ENCODE results near the gene DHRS4L2.
"Not testable (repeated sequence)": the region's sequence is repeated elsewhere in the genome, so short reads cannot be mapped to it uniquely, and the experiment has no call there.

Gene DHRS4L2

GRCh38 chr14:24020520-24020919 lies 31.8 kb downstream of the DHRS4L2 start:
- DNase-seq: not testable (repeated sequence)

- not testable (repeated sequence) for DNase-seq
Observed at GRCh38 chr14:24024939-24025418, 36.2 kb downstream of the DHRS4L2 start.

GRCh38 chr14:24029687-24030086 lies 41.0 kb downstream of the DHRS4L2 start:
- DNase-seq: not testable (repeated sequence)

DNA sequence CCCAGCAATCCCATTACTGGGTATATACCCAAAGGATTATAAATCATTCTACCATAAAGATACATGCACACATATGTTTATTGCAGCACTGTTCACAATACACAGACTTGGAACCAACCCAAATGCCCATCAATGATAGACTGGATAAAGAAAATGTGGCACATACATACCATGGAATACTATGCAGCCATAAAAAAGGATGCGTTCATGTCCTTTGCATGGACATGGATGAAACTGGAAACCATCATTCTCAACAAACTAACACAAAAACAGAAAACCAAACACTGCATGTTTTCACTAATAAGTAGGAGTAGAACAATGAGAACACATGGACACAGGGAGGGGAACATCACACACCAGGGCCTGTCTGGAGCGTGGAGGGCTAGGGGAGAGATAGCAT lies 42.6 kb downstream of the DHRS4L2 start:
- DNase-seq: not testable (repeated sequence)

DNA sequence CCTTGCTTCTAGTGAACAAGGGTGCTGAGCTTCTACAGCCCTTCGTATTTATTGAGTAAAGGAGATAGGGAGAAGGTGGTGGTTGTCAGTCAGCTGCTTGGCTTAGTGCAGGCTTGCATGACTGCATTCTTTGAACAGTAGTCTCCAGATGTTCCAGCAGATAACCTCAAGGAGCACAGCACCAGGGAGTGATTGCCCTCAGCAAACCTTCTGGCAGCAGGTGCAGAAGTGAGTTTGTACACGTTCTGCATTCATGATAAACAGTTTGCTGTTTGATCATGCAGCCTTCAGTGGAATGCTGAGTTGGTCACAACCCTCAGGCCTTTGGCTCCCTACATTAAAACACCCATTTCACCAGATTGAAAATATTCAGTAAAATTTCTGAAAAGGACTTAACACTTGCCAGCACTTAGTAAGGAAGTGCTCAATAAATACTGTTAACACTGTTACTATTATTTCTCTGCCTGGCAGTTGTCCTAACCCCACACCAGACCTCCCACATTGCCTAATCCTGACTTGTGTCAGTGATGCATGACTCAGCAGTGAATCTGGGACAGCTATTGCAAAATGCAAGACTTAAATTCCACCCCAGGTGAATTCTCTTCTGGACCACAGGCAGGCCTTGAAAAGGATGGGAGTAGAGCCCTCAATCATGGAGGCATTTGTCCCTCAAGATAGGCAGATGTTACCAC lies 44.1 kb downstream of the DHRS4L2 start:
- DNase-seq: peak; percentile 55

DNA sequence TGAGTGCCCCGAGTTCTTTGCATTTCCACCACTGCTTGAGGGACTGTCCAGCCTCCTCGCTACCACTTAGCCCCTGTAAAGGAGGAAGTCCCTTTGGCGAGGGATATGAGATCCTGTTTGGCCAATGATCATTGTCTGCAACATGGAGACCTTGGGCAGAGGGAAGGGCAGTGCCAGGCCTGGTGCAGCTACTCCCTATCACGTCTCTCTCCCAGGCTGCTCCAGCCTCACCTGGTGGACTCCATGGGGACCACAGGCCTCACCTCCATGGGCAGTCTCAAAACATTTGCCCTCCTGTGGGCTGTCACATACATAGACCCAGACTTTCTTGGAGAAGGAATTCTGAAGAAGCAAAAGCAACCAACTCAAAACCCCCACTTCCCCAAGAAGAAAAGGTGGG lies 47.0 kb downstream of the DHRS4L2 start:
- not testable (repeated sequence) for DNase-seq

- peak; percentile 89 for DNase-seq
Observed at GRCh38 chr14:24036169-24036962, 47.6 kb downstream of the DHRS4L2 start.

GRCh38 chr14:24036963-24037657 lies 48.4 kb downstream of the DHRS4L2 start:
- not testable (repeated sequence) for DNase-seq

DNA sequence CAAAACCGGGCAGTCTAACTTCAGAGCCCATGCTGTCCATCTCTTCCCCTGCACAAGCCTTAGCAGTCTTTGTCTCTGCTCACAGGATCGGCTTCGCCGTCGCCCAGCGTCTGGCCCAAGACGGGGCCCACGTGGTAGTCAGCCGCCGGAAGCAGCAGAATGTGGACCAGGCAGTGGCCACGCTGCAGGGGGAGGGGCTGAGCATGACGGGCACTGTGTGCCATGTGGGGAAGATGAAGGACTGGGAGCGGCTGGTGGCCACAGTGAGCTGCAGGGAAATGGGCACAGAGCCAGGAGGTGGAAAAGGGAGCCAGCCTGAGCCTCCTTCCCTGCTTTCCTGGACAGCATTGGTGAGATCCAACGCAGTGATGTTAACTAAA lies 48.9 kb downstream of the DHRS4L2 start:
- no peak for DNase-seq

DNA sequence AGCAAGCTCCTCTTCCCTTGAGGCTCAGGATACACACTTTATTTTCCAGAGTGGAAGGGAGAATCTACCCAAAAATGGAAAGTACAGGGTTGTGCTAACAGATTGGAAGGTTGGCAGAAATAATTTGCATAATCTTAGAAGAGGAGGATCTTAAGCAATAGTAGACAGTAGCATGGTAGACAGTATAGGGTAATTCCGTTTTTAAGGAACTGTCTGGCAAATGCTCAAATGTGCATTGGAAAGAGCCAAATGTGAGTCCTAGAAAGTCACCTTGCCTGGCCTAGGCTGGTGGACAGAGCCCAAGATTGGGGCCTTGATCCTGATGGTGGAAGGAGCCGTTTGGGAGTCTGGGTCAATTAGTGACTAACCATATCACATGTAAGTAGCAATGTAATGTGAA lies 50.0 kb downstream of the DHRS4L2 start:
- no peak for DNase-seq

DNA sequence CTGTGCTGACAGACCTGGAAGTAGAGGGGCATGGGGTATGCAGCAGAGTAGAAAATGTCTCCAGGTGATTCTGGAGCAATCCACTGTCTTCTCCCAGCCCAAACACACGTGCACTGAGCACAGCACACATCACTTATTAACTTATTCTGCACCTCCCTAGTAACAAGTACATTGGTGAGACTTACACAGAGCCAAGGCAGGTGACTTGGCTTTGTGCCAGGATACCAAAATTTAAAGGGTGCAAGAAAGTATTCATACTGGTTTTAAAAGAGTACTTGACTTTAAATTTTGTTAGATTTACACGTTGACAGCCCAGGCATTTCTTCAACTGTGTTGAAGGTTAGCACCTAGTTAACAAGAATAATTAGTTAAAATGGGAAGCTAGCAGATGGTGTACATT lies 52.0 kb downstream of the DHRS4L2 start:
- no peak for DNase-seq

GRCh38 chr14:24042746-24043145 lies 54.0 kb downstream of the DHRS4L2 start:
- no peak for DNase-seq

DNA sequence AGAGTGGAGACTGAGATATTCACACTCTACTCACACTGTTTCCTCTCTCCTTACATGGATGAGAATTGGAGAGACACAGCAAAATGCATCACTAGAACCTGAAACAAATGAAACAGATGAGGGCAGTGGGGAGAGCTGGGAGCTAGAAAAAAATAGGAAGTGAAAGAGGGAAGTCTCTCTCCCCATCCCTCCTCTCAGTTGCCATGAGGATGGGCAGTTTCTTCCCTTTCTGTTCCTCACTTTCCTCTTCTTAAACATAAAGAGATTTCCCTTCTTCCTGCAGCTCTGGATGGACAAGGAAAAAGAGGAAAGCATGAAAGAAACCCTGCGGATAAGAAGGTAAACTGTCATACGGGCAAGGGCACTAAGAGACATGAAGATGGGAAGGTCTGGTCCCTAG lies 60.3 kb downstream of the DHRS4L2 start:
- not testable (repeated sequence) for DNase-seq

DNA sequence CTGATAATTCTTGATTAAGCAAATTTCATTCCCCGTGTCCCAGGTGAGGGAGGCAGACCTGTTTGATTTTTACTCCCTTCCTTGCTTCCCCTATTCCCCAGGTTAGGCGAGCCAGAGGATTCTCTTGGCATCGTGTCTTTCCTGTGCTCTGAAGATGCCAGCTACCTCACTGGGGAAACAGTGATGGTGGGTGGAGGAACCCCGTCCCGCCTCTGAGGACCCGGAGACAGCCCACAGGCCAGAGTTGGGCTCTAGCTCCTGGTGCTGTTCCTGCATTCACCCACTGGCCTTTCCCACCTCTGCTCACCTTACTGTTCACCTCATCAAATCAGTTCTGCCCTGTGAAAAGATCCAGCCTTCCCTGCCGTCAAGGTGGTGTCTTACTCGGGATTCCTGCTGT lies 62.0 kb downstream of the DHRS4L2 start:
- DNase-seq: not testable (repeated sequence)

GRCh38 chr14:24051176-24051788 lies 62.6 kb downstream of the DHRS4L2 start:
- DNase-seq: no peak

- peak; percentile 78 for DNase-seq
Observed at GRCh38 chr14:24051789-24052655, 63.3 kb downstream of the DHRS4L2 start, which contains the start of gene CARMIL3. Gene CARMIL3 (plus strand): TSS chr14:24052009. CDS start chr14:24052154, 145 bp downstream.

GRCh38 chr14:24052656-24053547 lies 64.2 kb downstream of the DHRS4L2 start:
- no peak for DNase-seq

DNA sequence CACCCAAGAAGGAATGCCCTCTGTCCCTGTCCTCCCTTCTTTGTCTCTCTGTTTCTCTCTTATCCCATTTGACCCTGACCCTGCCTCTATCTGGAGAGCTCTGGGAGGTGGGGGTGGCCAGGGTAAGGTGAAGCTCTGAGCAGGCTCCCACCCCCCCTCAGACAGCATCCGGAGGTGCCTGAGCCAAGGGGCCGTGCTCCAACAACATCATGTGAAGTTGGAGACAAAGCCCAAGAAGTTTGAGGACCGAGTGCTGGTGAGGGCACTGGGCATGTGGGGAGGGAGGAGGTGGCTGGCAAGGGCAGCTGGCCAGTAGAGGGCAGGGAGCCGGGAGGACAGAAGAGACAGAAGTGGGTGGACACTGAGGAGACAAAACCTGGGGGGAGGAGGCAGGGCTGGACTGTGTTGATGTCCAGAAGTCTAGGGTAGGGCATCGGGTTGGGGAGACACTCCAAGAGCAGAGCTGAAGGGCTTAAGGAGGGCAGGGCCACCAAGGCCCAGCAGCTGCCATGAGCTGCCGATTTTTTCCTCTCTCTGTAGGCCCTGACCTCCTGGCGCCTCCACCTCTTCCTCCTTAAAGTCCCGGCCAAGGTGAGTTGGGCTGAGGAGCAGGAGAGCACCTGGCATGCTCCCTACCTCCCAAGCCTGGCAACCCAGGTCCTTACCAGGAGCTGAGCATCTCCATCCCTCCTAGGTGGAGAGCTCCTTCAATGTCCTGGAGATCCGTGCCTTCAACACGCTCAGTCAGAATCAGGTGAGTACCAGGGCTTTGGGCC lies 65.0 kb downstream of the DHRS4L2 start:
- no peak for DNase-seq

DNA sequence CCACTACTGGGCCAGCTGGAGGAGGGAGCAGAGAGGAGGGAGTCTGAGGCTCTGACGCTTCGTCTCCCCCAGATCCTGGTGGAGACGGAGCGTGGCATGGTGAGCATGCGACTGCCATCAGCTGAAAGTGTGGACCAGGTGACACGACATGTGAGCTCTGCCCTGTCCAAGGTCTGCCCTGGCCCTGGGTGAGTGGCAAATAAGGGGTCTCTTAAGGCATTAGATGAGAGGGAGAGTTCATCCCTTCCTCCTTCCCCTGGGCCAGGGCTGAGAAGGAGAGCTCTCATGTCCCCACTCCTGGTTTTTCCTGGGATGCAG lies 65.6 kb downstream of the DHRS4L2 start:
- no peak for DNase-seq

DNA sequence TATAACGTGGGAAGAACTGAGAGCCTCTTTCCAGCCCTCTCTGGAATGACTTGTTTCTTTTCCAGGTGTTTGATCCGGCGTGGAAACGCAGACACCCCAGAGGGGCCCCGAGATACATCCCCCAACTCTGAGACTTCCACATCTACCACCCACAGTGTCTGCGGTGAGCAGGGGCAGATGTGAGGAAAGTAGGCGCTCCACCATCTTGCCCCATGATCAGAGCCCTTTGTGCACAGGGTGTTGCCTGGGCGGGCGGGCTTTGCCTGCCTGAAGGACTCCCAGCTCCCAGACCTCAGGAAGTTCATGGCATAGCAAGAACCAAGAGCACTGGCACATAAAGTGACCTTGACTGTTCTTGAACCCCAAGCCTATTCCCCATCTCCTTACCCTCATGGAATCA lies 65.9 kb downstream of the DHRS4L2 start:
- no peak for DNase-seq

Data from hematopoietic multipotent progenitor cell treated with erythropoietin and hydrocortisone succinate and interleukin-3 and kit ligand, for 4 days (in vitro differentiated cells).